Stimulated activated naive B cell treated with anti-CD40 and anti-IgM and Interleukin-4, amounts not matched to agents 10 μg/mL and 1 μg/mL and 100 μg/mL, for 72 hours (primary cell): ENCODE results near the gene FXYD2.

ENCODE experiments used
- ATAC-seq, 2 donors: fragments of 150-1000 bp; cut with Tn5 transposase; replicated peaks; 2 replicates each; pipeline ENCODE4 v1.10.0; 2021; ENCODE audit warnings: moderate library complexity in 1 of 2
- DNase-seq: peaks from one replicate; pipeline ENCODE4 v3.0.0; 2021
- H3K27ac Mint-ChIP-seq: one replicate; pipeline ENCODE4 v1.8.0; 2022; ENCODE audit warnings: mild to moderate bottlenecking, mixed read lengths
- H3K27me3 Mint-ChIP-seq, 2 donors: one replicate each; pipeline ENCODE4 v1.8.0; 2022; ENCODE audit warnings: mixed read lengths in 2 of 2
- H3K36me3 Mint-ChIP-seq, 2 donors: one replicate each; pipeline ENCODE4 v1.8.0; 2022; ENCODE audit warnings: mixed read lengths in 2 of 2, mild to moderate bottlenecking in 1 of 2
- H3K4me1 Mint-ChIP-seq, 2 donors: one replicate each; pipeline ENCODE4 v1.8.0; 2022; ENCODE audit warnings: mixed read lengths in 2 of 2, mild to moderate bottlenecking in 1 of 2
- H3K4me3 Mint-ChIP-seq, 2 donors: one replicate each; pipeline ENCODE4 v1.8.0; 2022; ENCODE audit warnings: mild to moderate bottlenecking in 2 of 2, mixed read lengths in 2 of 2, moderate library complexity in 1 of 2
- H3K9me3 Mint-ChIP-seq, 2 donors: one replicate each; pipeline ENCODE4 v1.8.0; 2022; ENCODE audit warnings: mixed read lengths in 2 of 2, mild to moderate bottlenecking in 1 of 2

FXYD2 gene

GRCh38 chr11:117862753-117863152 lies 38.2 kb upstream of the FXYD2 start:
- peaks cover 0 to 1% of the 10 kb centered on the region in 2 donors for H3K4me1 Mint-ChIP-seq
- DNase-seq (no peak), ATAC-seq (no peak)
- no peak overlapping the region for H3K4me3 Mint-ChIP-seq
- peaks cover 0 to 1% of the 10 kb centered on the region in 2 donors for H3K36me3 Mint-ChIP-seq
- H3K27me3 Mint-ChIP-seq, result peaks cover 21 to 41% of the 10 kb centered on the region in 2 donors
- H3K27ac Mint-ChIP-seq, result no peak overlapping the region
- no peaks in the 10 kb centered on the region for H3K9me3 Mint-ChIP-seq

GRCh38 chr11:117862019-117862725 lies 37.6 kb upstream of the FXYD2 start:
- H3K36me3 Mint-ChIP-seq, result peaks cover 0 to 1% of the 10 kb centered on the region in 2 donors
- H3K9me3 Mint-ChIP-seq, result no peaks in the 10 kb centered on the region
- ATAC-seq (no peak), DNase-seq (no peak)
- no peak overlapping the region for H3K4me3 Mint-ChIP-seq
- H3K27ac Mint-ChIP-seq, result no peak overlapping the region
- H3K4me1 Mint-ChIP-seq, result peaks cover 0 to 1% of the 10 kb centered on the region in 2 donors
- peaks cover 22 to 36% of the 10 kb centered on the region in 2 donors for H3K27me3 Mint-ChIP-seq

- Mint-ChIP-seq H3K36me3 (peaks cover 0 to 1% of the 10 kb centered on the region in 2 donors), H3K27ac (no peak overlapping the region), H3K9me3 (no peaks in the 10 kb centered on the region), H3K4me1 (peaks cover 0 to 1% of the 10 kb centered on the region in 2 donors), H3K4me3 (no peak overlapping the region), H3K27me3 (peaks cover 29 to 36% of the 10 kb centered on the region in 2 donors)
- no peak for ATAC-seq
- no peak for DNase-seq
Observed at GRCh38 chr11:117861151-117862018, 36.8 kb upstream of the FXYD2 start.

GRCh38 chr11:117860139-117860538 lies 35.6 kb upstream of the FXYD2 start:
- no peak overlapping the region for H3K4me3 Mint-ChIP-seq
- H3K36me3 Mint-ChIP-seq, result peaks cover 0 to 1% of the 10 kb centered on the region in 2 donors
- H3K4me1 Mint-ChIP-seq, result peaks cover 0 to 1% of the 10 kb centered on the region in 2 donors
- no peak overlapping the region for H3K27ac Mint-ChIP-seq
- ATAC-seq (no peak), DNase-seq (no peak)
- peaks cover 38 to 46% of the 10 kb centered on the region in 2 donors for H3K27me3 Mint-ChIP-seq
- H3K9me3 Mint-ChIP-seq, result no peaks in the 10 kb centered on the region

GRCh38 chr11:117859488-117860112 lies 35.1 kb upstream of the FXYD2 start:
- no peak overlapping the region for H3K27ac Mint-ChIP-seq
- no peaks in the 10 kb centered on the region for H3K36me3 Mint-ChIP-seq
- DNase-seq (no peak), ATAC-seq (no peak)
- peaks cover 36 to 49% of the 10 kb centered on the region in 2 donors for H3K27me3 Mint-ChIP-seq
- peaks cover 0 to 1% of the 10 kb centered on the region in 2 donors for H3K4me1 Mint-ChIP-seq
- no peak overlapping the region for H3K4me3 Mint-ChIP-seq
- no peaks in the 10 kb centered on the region for H3K9me3 Mint-ChIP-seq

- Mint-ChIP-seq H3K9me3 (no peaks in the 10 kb centered on the region), H3K4me1 (peaks cover 0 to 1% of the 10 kb centered on the region in 2 donors), H3K36me3 (no peaks in the 10 kb centered on the region), H3K27ac (no peak overlapping the region), H3K4me3 (no peak overlapping the region), H3K27me3 (peaks cover 40 to 54% of the 10 kb centered on the region in 2 donors)
- no peak for DNase-seq
- ATAC-seq, result no peak
Observed at GRCh38 chr11:117859061-117859460, 34.5 kb upstream of the FXYD2 start.

- ATAC-seq (no peak), DNase-seq (no peak)
- peaks cover 40 to 66% of the 10 kb centered on the region in 2 donors for H3K27me3 Mint-ChIP-seq
- peaks cover 0 to 2% of the 10 kb centered on the region in 2 donors for H3K9me3 Mint-ChIP-seq
- H3K4me3 Mint-ChIP-seq, result no peak overlapping the region
- H3K36me3 Mint-ChIP-seq, result peaks cover 0 to under 1% of the 10 kb centered on the region in 2 donors
- H3K4me1 Mint-ChIP-seq, result peaks cover 0 to 1% of the 10 kb centered on the region in 2 donors
- no peak overlapping the region for H3K27ac Mint-ChIP-seq
Observed at GRCh38 chr11:117857734-117858414, 33.3 kb upstream of the FXYD2 start.

- Mint-ChIP-seq H3K36me3 (peaks cover 0 to 4% of the 10 kb centered on the region in 2 donors), H3K4me3 (no peak overlapping the region), H3K27ac (no peak overlapping the region), H3K9me3 (peaks cover 2 to 8% of the 10 kb centered on the region in 2 donors), H3K27me3 (peaks cover 46 to 67% of the 10 kb centered on the region in 2 donors), H3K4me1 (peaks cover 0 to 1% of the 10 kb centered on the region in 2 donors)
- ATAC-seq, result no peak
- DNase-seq, result no peak
Observed at GRCh38 chr11:117855912-117856651, 31.5 kb upstream of the FXYD2 start.

GRCh38 chr11:117855186-117855845 lies 30.8 kb upstream of the FXYD2 start:
- Mint-ChIP-seq H3K36me3 (peaks cover 0 to 4% of the 10 kb centered on the region in 2 donors), H3K4me1 (peaks cover 0 to 1% of the 10 kb centered on the region in 2 donors), H3K27me3 (peaks cover 44 to 65% of the 10 kb centered on the region in 2 donors), H3K4me3 (no peak overlapping the region), H3K27ac (no peak overlapping the region), H3K9me3 (peaks cover 2 to 8% of the 10 kb centered on the region in 2 donors)
- ATAC-seq (no peak), DNase-seq (no peak)

GRCh38 chr11:117852309-117852708 lies 27.8 kb upstream of the FXYD2 start:
- DNase-seq (no peak), ATAC-seq (no peak)
- peaks cover 0 to 4% of the 10 kb centered on the region in 2 donors for H3K36me3 Mint-ChIP-seq
- peaks cover 41 to 59% of the 10 kb centered on the region in 2 donors for H3K27me3 Mint-ChIP-seq
- H3K9me3 Mint-ChIP-seq, result peaks cover 2 to 8% of the 10 kb centered on the region in 2 donors
- no peaks in the 10 kb centered on the region for H3K4me1 Mint-ChIP-seq
- H3K4me3 Mint-ChIP-seq, result no peak overlapping the region
- no peak overlapping the region for H3K27ac Mint-ChIP-seq

- H3K27me3 Mint-ChIP-seq, result peaks cover 37 to 56% of the 10 kb centered on the region in 2 donors
- H3K4me3 Mint-ChIP-seq, result no peak overlapping the region
- no peak for DNase-seq
- H3K9me3 Mint-ChIP-seq, result peaks cover 2 to 8% of the 10 kb centered on the region in 2 donors
- no peak for ATAC-seq
- peaks cover 0 to 4% of the 10 kb centered on the region in 2 donors for H3K36me3 Mint-ChIP-seq
- H3K27ac Mint-ChIP-seq, result no peak overlapping the region
- H3K4me1 Mint-ChIP-seq, result no peaks in the 10 kb centered on the region
Observed at GRCh38 chr11:117851852-117852251, 27.3 kb upstream of the FXYD2 start.

- no peak for DNase-seq
- H3K36me3 Mint-ChIP-seq, result peaks cover 0 to 4% of the 10 kb centered on the region in 2 donors
- no peak for ATAC-seq
Observed at GRCh38 chr11:117851106-117851505, 26.6 kb upstream of the FXYD2 start.

More at GRCh38 chr11:117851106-117851505, 26.6 kb upstream of the FXYD2 start:
- H3K27ac Mint-ChIP-seq, result no peak overlapping the region
- H3K27me3 Mint-ChIP-seq, result peaks cover 34 to 51% of the 10 kb centered on the region in 2 donors
- H3K9me3 Mint-ChIP-seq, result peaks cover 2 to 8% of the 10 kb centered on the region in 2 donors
- H3K4me1 Mint-ChIP-seq, result no peaks in the 10 kb centered on the region
- H3K4me3 Mint-ChIP-seq, result no peak overlapping the region
